Hepatocyte (in vitro differentiated cells): Measurements from ENCODE around the gene CTTN.

Experiments
- CTCF ChIP-seq: fragments of 200-600 bp; sonication (generic); IDR thresholded peaks from 2 replicates; pipeline ENCODE4 v1.5.1; 2016; ENCODE audit warnings: antibody characterized with exemption, mild to moderate bottlenecking; ENCODE audit not compliant: poor library complexity
- EZH2 ChIP-seq: fragments of 200-600 bp; sonication (generic); IDR thresholded peaks from 2 replicates; pipeline ENCODE4 v1.6.1; 2016; ENCODE audit warnings: antibody characterized with exemption, mild to moderate bottlenecking, borderline replicate concordance

- TF ChIP-seq CTCF (no peak), EZH2 (no peak)
Observed at GRCh38 chr11:70473873-70474690, 75.8 kb downstream of the CTTN start.
